GM19099 (cell line): Measurements from ENCODE around the gene WDFY2.

Experiments
- POLR2A ChIP-seq: IDR thresholded peaks from 3 replicates; pipeline ENCODE4 v1.6.1; 2011; ENCODE audit warnings: low read depth; ENCODE audit not compliant: insufficient read length; ENCODE audit errors: extremely low read depth

Gene WDFY2

GRCh38 chr13:51684076-51684475 is 99.8 kb downstream of the WDFY2 start:
- TF ChIP-seq POLR2A = no peak

- TF ChIP-seq POLR2A = no peak
Measured at GRCh38 chr13:51687947-51688714, 103.9 kb downstream of the WDFY2 start.

- TF ChIP-seq POLR2A = no peak
Measured at GRCh38 chr13:51688937-51689662, 104.8 kb downstream of the WDFY2 start.

GRCh38 chr13:51689663-51689996 is 105.4 kb downstream of the WDFY2 start:
- TF ChIP-seq POLR2A = no peak

GRCh38 chr13:51697181-51697580 is 112.9 kb downstream of the WDFY2 start:
- no peak for TF ChIP-seq POLR2A

GRCh38 chr13:51697855-51698254 is 113.6 kb downstream of the WDFY2 start:
- TF ChIP-seq POLR2A = no peak

- TF ChIP-seq POLR2A = no peak
Measured at GRCh38 chr13:51698352-51698751, 114.1 kb downstream of the WDFY2 start.

- no peak for TF ChIP-seq POLR2A
Measured at GRCh38 chr13:51704399-51705313, 120.4 kb downstream of the WDFY2 start.

- no peak for TF ChIP-seq POLR2A
Measured at GRCh38 chr13:51707461-51707860, 123.2 kb downstream of the WDFY2 start.

- no peak for TF ChIP-seq POLR2A
Measured at GRCh38 chr13:51713807-51714206, 129.5 kb downstream of the WDFY2 start.

GRCh38 chr13:51714663-51715168 is 130.5 kb downstream of the WDFY2 start:
- TF ChIP-seq POLR2A = no peak

- TF ChIP-seq POLR2A = no peak
Measured at GRCh38 chr13:51715613-51716012, 131.4 kb downstream of the WDFY2 start.

- no peak for TF ChIP-seq POLR2A
Measured at GRCh38 chr13:51717786-51718398, 133.6 kb downstream of the WDFY2 start.

- no peak for TF ChIP-seq POLR2A
Measured at GRCh38 chr13:51719394-51719793, 135.1 kb downstream of the WDFY2 start.

- TF ChIP-seq POLR2A = no peak
Measured at GRCh38 chr13:51721496-51721895, 137.2 kb downstream of the WDFY2 start.
